GM10266 (cell line): ENCODE results near the gene MRPL49.
"Not testable (repeated sequence)": the region's sequence is repeated elsewhere in the genome, so short reads cannot be mapped to it uniquely, and the experiment has no call there.

Experiments used
- DNase-seq: peaks from one replicate; pipeline ENCODE4 v3.0.0; 2012; ENCODE audit errors: extremely low spot score
- TF ChIP-seq, protein P1 (sequence below): IDR thresholded peaks from 2 replicates; pipeline ENCODE4 v1.5.1; 2012; ENCODE audit warnings: mild to moderate bottlenecking, low read depth; ENCODE audit not compliant: control insufficient read depth, insufficient read depth; ENCODE audit errors: missing control alignments

MRPL49 gene

DNA sequence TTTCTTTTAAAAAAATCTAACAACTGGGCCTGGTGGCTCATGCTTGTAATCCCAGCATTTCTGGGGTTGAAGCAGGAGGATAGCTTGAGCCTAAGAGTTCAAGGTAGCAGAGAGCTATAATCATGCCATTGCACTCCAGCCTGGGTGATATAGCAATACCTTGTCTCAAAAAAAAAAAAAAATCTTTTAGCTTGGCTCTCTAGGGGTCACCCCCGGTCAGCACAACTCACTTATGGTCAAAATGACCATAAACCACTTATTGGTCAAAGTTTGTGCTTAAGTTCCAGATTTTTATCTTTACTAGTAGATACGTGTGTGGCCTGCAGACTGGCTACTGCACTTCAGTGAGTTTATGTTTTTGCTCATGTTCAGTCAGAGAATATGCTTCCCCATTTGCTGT is 41.6 kb downstream of the MRPL49 start:
- no peak for DNase-seq
- TF ChIP-seq, protein P1, sequence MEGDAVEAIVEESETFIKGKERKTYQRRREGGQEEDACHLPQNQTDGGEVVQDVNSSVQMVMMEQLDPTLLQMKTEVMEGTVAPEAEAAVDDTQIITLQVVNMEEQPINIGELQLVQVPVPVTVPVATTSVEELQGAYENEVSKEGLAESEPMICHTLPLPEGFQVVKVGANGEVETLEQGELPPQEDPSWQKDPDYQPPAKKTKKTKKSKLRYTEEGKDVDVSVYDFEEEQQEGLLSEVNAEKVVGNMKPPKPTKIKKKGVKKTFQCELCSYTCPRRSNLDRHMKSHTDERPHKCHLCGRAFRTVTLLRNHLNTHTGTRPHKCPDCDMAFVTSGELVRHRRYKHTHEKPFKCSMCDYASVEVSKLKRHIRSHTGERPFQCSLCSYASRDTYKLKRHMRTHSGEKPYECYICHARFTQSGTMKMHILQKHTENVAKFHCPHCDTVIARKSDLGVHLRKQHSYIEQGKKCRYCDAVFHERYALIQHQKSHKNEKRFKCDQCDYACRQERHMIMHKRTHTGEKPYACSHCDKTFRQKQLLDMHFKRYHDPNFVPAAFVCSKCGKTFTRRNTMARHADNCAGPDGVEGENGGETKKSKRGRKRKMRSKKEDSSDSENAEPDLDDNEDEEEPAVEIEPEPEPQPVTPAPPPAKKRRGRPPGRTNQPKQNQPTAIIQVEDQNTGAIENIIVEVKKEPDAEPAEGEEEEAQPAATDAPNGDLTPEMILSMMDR = no peak

- no peak for DNase-seq
- TF ChIP-seq, protein P1 = no peak
Measured at GRCh38 chr11:65165410-65166317, 43.5 kb downstream of the MRPL49 start.

- no peak for DNase-seq
- TF ChIP-seq, protein P1 = no peak
Measured at GRCh38 chr11:65166893-65167292, 44.8 kb downstream of the MRPL49 start.

- TF ChIP-seq, protein P1 = no peak
- DNase-seq = no peak
Measured at GRCh38 chr11:65167656-65168055, 45.5 kb downstream of the MRPL49 start.

- DNase-seq = no peak
- TF ChIP-seq, protein P1 = no peak
Measured at GRCh38 chr11:65169164-65169641, 47.1 kb downstream of the MRPL49 start.

DNA sequence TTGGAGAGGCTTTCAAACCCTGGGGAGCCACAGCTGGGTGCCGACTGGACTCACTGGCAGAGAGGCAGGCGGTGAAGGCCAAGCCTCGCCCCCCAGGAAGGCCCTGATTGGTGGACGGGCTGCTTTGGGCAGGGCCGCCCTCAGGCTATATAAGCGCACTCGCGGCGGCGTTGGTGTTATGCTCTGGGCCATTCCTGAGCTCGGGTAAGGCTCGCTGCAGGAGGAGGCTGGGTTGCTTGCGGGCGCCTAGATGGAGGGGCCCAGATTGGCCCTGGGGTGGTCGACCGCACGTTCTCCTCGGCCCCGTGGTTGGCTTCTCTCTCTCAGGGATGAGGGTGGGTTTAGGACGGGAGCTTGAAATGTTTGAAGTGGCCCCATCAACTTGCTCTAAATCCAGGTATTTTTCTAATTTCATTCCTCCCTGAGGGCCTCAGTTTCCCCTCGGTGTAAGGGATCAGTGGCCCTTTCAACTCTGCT is 48.0 kb downstream of the MRPL49 start, which contains the start of gene SPDYC:
TSS of gene SPDYC (plus strand) at position 176 of the 477 bp plus-strand sequence. CDS start 1,125 bp downstream, outside the sequence.
- TF ChIP-seq, protein P1 = no peak
- DNase-seq = no peak

- TF ChIP-seq, protein P1 = no peak
- DNase-seq = no peak
Measured at GRCh38 chr11:65172600-65172999, 50.5 kb downstream of the MRPL49 start.

- not testable (repeated sequence) for DNase-seq
Measured at GRCh38 chr11:65174571-65175010, 52.5 kb downstream of the MRPL49 start.
